H9 (cell line): ENCODE data around the gene SHISA9. TPM values are rescaled to one million over a fixed set of nuclear protein-coding genes. Genes with fewer than 3 reads are reported as not detected.

ENCODE experiments used
- DNase-seq: peaks from one replicate; pipeline ENCODE4 v3.0.0-alpha.2; 2017
- H2AFZ ChIP-seq: one replicate; pipeline ENCODE4 v1.6.1; 2013; ENCODE audit warnings: mild to moderate bottlenecking, low read length, control low read depth, moderate library complexity
- H2AK5ac ChIP-seq: 2 replicates; pipeline ENCODE4 v1.6.1; 2013; ENCODE audit warnings: low read length, control low read depth, mixed read lengths; ENCODE audit not compliant: insufficient read length
- H2BK120ac ChIP-seq: one replicate; pipeline ENCODE4 v1.6.1; 2013; ENCODE audit warnings: low read depth, mild to moderate bottlenecking, low read length, control low read depth, inconsistent platforms; ENCODE audit not compliant: poor library complexity, severe bottlenecking
- H2BK12ac ChIP-seq: 2 replicates; pipeline ENCODE4 v1.6.1; 2013; ENCODE audit warnings: low read length, control low read depth, mixed read lengths, low read depth; ENCODE audit not compliant: insufficient read length
- H2BK15ac ChIP-seq: 2 replicates; pipeline ENCODE4 v1.6.1; 2013; ENCODE audit warnings: low read depth, low read length, control low read depth
- H2BK20ac ChIP-seq: one replicate; pipeline ENCODE4 v1.6.1; 2013; ENCODE audit warnings: low read depth, mild to moderate bottlenecking, low read length, control low read depth, inconsistent platforms; ENCODE audit not compliant: poor library complexity, severe bottlenecking
- H2BK5ac ChIP-seq: 2 replicates; pipeline ENCODE4 v1.6.1; 2013; ENCODE audit warnings: low read length, control low read depth, mixed read lengths; ENCODE audit not compliant: insufficient read length
- H3K14ac ChIP-seq: 2 replicates; pipeline ENCODE4 v1.6.1; 2013; ENCODE audit warnings: low read length, control low read depth; ENCODE audit not compliant: insufficient read depth
- H3K18ac ChIP-seq: 2 replicates; pipeline ENCODE4 v1.6.1; 2013; ENCODE audit warnings: low read depth, mild to moderate bottlenecking, mixed read lengths, low read length, control low read depth; ENCODE audit not compliant: insufficient read length
- H3K23ac ChIP-seq: 2 replicates; pipeline ENCODE4 v1.6.1; 2013; ENCODE audit warnings: low read length, control low read depth, mixed read lengths, low read depth; ENCODE audit not compliant: insufficient read length
- H3K23me2 ChIP-seq: 2 replicates; pipeline ENCODE4 v1.6.1; 2013; ENCODE audit warnings: low read depth, mild to moderate bottlenecking, mixed read lengths, low read length, control low read depth; ENCODE audit not compliant: insufficient read length, poor library complexity, severe bottlenecking
- H3K27ac ChIP-seq: 2 replicates; pipeline ENCODE4 v1.5.1; 2013; ENCODE audit warnings: low read length, control low read depth, mixed read lengths, low read depth; ENCODE audit not compliant: insufficient read length
- H3K27me3 ChIP-seq: 2 replicates; pipeline ENCODE4 v1.6.1; 2013; ENCODE audit warnings: low read length, control low read depth, inconsistent platforms; ENCODE audit not compliant: insufficient read depth
- H3K4ac ChIP-seq: 2 replicates; pipeline ENCODE4 v1.6.1; 2013; ENCODE audit warnings: low read depth, mild to moderate bottlenecking, control low read depth, inconsistent platforms, low read length, moderate library complexity
- H3K4me1 ChIP-seq: 2 replicates; pipeline ENCODE4 v1.6.1; 2013; ENCODE audit warnings: low read length, control low read depth, inconsistent platforms; ENCODE audit not compliant: insufficient read depth
- H3K4me2 ChIP-seq: 2 replicates; pipeline ENCODE4 v1.6.1; 2013; ENCODE audit warnings: low read length, control low read depth, mixed read lengths; ENCODE audit not compliant: insufficient read length, insufficient read depth
- H3K56ac ChIP-seq: 2 replicates; pipeline ENCODE4 v1.6.1; 2013; ENCODE audit warnings: low read depth, mild to moderate bottlenecking, mixed read lengths, low read length, control low read depth; ENCODE audit not compliant: insufficient read length
- H3K79me1 ChIP-seq: 2 replicates; pipeline ENCODE4 v1.6.1; 2013; ENCODE audit warnings: low read depth, mild to moderate bottlenecking, moderate library complexity, low read length, control low read depth, inconsistent platforms; ENCODE audit not compliant: insufficient read depth, poor library complexity, severe bottlenecking
- H3K79me2 ChIP-seq: 2 replicates; pipeline ENCODE4 v1.6.1; 2013; ENCODE audit warnings: low read length, control low read depth, inconsistent platforms; ENCODE audit not compliant: insufficient read depth
- H3K9ac ChIP-seq: 2 replicates; pipeline ENCODE4 v1.6.1; 2013; ENCODE audit warnings: low read length, control low read depth, mixed read lengths; ENCODE audit not compliant: insufficient read length; ENCODE audit errors: extremely low read depth
- H3K9me3 ChIP-seq: one replicate; pipeline ENCODE4 v1.6.1; 2013; ENCODE audit warnings: low read depth, low read length, inconsistent platforms; ENCODE audit not compliant: control insufficient read depth
- H3T11ph ChIP-seq: one replicate; pipeline ENCODE4 v1.6.1; 2013; ENCODE audit warnings: mild to moderate bottlenecking, low read length, control low read depth, inconsistent platforms
- H4K20me1 ChIP-seq: one replicate; pipeline ENCODE4 v1.6.1; 2013; ENCODE audit not compliant: control insufficient read depth, insufficient read length, insufficient read depth
- H4K5ac ChIP-seq: 2 replicates; pipeline ENCODE4 v1.6.1; 2013; ENCODE audit warnings: low read depth, mild to moderate bottlenecking, mixed read lengths, low read length, control low read depth; ENCODE audit not compliant: insufficient read length
- H4K8ac ChIP-seq: replicated peaks from 2 replicates; pipeline ENCODE4 v1.6.1; 2013; ENCODE audit warnings: low read length, control low read depth, mixed read lengths, low read depth; ENCODE audit not compliant: insufficient read length
- H4K91ac ChIP-seq: 2 replicates; pipeline ENCODE4 v1.6.1; 2013; ENCODE audit warnings: low read depth, mild to moderate bottlenecking, moderate library complexity, mixed read lengths, low read length, control low read depth; ENCODE audit not compliant: insufficient read length
- H3K27ac Mint-ChIP-seq, 3 experiments: 2 replicates in 2 of 3; 3 replicates in 1 of 3; pipeline ENCODE4 v1.8.0; 2020 to 2021; ENCODE audit warnings: mixed read lengths in 3 of 3, mild to moderate bottlenecking in 1 of 3, moderate library complexity in 1 of 3
- H3K27me3 Mint-ChIP-seq: 2 replicates; pipeline ENCODE4 v1.8.0; 2021; ENCODE audit warnings: low read depth, mild to moderate bottlenecking, moderate library complexity, mixed read lengths
- H3K36me3 Mint-ChIP-seq, 3 experiments: 2 replicates in 2 of 3; 3 replicates in 1 of 3; pipeline ENCODE4 v1.8.0; 2020 to 2021; ENCODE audit warnings: low read depth in 3 of 3, mixed read lengths in 3 of 3; ENCODE audit not compliant: insufficient read depth in 1 of 3
- H3K4me1 Mint-ChIP-seq, 2 experiments: 2 replicates each; pipeline ENCODE4 v1.8.0; 2020; ENCODE audit warnings: mixed read lengths in 2 of 2
- H3K4me3 Mint-ChIP-seq, 2 experiments: 2 replicates in 1 of 2; 3 replicates in 1 of 2; pipeline ENCODE4 v1.8.0; 2020 to 2021; ENCODE audit warnings: mild to moderate bottlenecking in 2 of 2, mixed read lengths in 2 of 2, moderate library complexity in 1 of 2
- H3K9me3 Mint-ChIP-seq, 2 experiments: 2 replicates in 1 of 2; 3 replicates in 1 of 2; pipeline ENCODE4 v1.8.0; 2020; ENCODE audit warnings: mild to moderate bottlenecking in 2 of 2, mixed read lengths in 2 of 2, moderate library complexity in 1 of 2
- WGBS: extraction: QIAGEN DNeasy Blood & Tissue Kit; methylation state at CpG from one replicate; pipeline ENCODE4 v1.1.7; 2013; ENCODE audit warnings: missing lambda C conversion rate, low lambda C conversion rate, mixed read lengths; ENCODE audit not compliant: insufficient read length; ENCODE audit errors: extremely low coverage; 5-methylcytosine and 5-hydroxymethylcytosine counted together
- total RNA-seq: library from RNA; stranded (reverse); gene quantifications from 2 replicates; pipeline ENCODE4 v1.2.1, GENCODE V29; 2021
- TF ChIP-seq, protein P1 (sequence below): fragments of 200-600 bp; sonication (generic); conservative IDR thresholded peaks from 3 replicates; pipeline ENCODE4 v1.8.0; 2021; ENCODE audit warnings: antibody characterized with exemption, mild to moderate bottlenecking

SHISA9 gene
- total RNA-seq, 1 experiment from 2014 or later = 7.0 TPM

DNA sequence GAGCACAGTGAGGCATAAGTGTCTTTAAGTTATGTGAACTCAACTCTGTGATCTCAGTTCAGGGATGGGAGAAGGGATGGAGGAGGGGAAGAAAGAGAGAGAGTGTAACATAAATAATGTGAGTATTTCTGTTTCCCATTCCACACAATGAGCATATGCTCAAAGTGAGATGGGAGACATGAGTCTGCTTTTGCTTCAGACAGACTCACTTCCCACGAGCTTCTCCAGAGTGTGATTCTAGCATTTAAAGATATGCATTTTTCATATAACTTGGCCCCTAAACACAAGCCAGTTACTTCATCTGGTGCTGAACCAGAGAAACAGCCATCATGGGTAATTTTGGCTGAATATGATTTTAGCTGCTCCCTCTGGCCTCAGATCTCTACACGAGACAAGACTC, 35.0 kb downstream of the SHISA9 start:
- H3K27ac Mint-ChIP-seq = no peak overlapping the region
- no peak overlapping the region for H3K56ac ChIP-seq
- no peak overlapping the region for H2BK12ac ChIP-seq
- H3K4me1 Mint-ChIP-seq = peaks cover 20 to 22% of the 10 kb centered on the region in 2 experiments
- no peak overlapping the region for H3K27ac ChIP-seq
- WGBS = no CpG with 5 or more reads among the region's 2 CpGs
- H3K4me3 Mint-ChIP-seq = no peak overlapping the region
- H3K27me3 Mint-ChIP-seq = no peaks in the 10 kb centered on the region
- no peaks in the 10 kb centered on the region for H3K9me3 ChIP-seq
- no peak overlapping the region for H3K9ac ChIP-seq
- H3K27me3 ChIP-seq = no peaks in the 10 kb centered on the region
- H3K4ac ChIP-seq = no peak overlapping the region
- no peak overlapping the region for H2BK5ac ChIP-seq
- no peak overlapping the region for H4K5ac ChIP-seq
- no peak overlapping the region for H2BK120ac ChIP-seq
- no peak overlapping the region for H3K18ac ChIP-seq
- H2BK15ac ChIP-seq = no peak overlapping the region
- no peak overlapping the region for H3T11ph ChIP-seq
- TF ChIP-seq, protein P1, sequence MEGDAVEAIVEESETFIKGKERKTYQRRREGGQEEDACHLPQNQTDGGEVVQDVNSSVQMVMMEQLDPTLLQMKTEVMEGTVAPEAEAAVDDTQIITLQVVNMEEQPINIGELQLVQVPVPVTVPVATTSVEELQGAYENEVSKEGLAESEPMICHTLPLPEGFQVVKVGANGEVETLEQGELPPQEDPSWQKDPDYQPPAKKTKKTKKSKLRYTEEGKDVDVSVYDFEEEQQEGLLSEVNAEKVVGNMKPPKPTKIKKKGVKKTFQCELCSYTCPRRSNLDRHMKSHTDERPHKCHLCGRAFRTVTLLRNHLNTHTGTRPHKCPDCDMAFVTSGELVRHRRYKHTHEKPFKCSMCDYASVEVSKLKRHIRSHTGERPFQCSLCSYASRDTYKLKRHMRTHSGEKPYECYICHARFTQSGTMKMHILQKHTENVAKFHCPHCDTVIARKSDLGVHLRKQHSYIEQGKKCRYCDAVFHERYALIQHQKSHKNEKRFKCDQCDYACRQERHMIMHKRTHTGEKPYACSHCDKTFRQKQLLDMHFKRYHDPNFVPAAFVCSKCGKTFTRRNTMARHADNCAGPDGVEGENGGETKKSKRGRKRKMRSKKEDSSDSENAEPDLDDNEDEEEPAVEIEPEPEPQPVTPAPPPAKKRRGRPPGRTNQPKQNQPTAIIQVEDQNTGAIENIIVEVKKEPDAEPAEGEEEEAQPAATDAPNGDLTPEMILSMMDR = no peak
- peaks cover 6 to 28% (median 7%) of the 10 kb centered on the region in 3 experiments; a peak in 5 of 7 replicates for H3K36me3 Mint-ChIP-seq
- H4K20me1 ChIP-seq = no peaks in the 10 kb centered on the region
- H4K8ac ChIP-seq = no peak overlapping the region
- no peaks in the 10 kb centered on the region for H3K23me2 ChIP-seq
- no peak overlapping the region for H4K91ac ChIP-seq
- H3K79me2 ChIP-seq = no peaks in the 10 kb centered on the region
- no peaks in the 10 kb centered on the region for H3K79me1 ChIP-seq
- H3K23ac ChIP-seq = no peak overlapping the region
- H3K14ac ChIP-seq = no peak overlapping the region
- DNase-seq = no peak
- no peak overlapping the region for H3K4me2 ChIP-seq
- peaks cover 6% of the 10 kb centered on the region; the same call in 1 of the 2 replicates for H3K4me1 ChIP-seq
- H3K9me3 Mint-ChIP-seq = peaks cover 0 to 2% of the 10 kb centered on the region in 2 experiments; a peak in 2 of 5 replicates
- no peak overlapping the region for H2BK20ac ChIP-seq
- H2AFZ ChIP-seq = no peak overlapping the region
- no peak overlapping the region for H2AK5ac ChIP-seq
